Right forelimb (tissue), 1 donor: Measurements from ENCODE around the gene HCFC1.

Source experiments
- DNase-seq: peaks from one replicate; pipeline ENCODE4 v3.0.0-alpha.2; 2018

The HCFC1 gene

DNA sequence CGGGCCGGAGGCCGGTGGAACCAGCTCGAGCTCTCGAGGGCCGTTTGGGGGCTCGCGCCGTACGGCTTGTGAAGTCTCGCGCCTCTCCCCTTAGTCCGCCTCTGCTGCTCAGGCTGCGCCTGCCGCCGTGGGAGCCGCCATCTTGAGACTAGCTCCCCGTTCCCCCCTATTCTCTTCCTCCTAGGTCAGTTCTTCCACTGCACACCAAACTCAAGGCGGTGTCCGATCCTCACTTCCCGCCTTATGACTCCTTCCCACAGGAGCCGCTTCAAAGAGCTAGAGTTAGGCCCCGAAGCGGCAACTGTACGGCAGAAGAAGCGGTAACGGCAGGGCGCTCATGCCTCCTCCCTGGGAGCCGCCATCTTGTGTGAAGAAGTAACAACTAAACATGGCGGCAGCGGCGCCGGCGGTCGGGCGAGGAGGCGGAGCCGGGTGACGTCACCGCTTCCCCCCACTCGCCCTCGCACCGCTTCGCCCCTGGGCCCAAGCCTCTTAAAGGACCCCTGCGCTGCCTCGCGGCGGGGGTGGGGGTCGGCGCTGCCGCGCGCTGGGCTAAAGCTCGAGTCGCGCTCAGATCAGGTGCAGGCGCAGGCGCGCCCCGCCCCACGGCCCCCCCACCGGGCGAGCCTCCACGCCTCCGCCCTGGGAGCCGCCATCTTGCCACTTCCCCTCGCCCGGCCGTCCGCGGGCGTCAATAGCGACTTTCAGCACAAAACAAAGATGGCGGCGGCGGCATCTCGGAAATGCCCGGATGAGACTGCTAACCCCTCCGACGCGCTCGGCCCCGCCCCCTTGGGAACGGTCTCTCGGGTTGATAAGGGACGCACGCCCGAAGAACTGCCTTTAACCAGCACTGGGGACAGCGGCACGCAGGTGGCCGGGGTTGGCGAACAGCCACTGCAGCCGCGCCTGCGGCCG lies at the start of gene HCFC1:
Gene HCFC1 (minus strand): TSS at position 369 of the 918 bp plus-strand sequence. CDS start 978 bp downstream, outside the sequence.
- DNase-seq: peak; percentile 94

DNA sequence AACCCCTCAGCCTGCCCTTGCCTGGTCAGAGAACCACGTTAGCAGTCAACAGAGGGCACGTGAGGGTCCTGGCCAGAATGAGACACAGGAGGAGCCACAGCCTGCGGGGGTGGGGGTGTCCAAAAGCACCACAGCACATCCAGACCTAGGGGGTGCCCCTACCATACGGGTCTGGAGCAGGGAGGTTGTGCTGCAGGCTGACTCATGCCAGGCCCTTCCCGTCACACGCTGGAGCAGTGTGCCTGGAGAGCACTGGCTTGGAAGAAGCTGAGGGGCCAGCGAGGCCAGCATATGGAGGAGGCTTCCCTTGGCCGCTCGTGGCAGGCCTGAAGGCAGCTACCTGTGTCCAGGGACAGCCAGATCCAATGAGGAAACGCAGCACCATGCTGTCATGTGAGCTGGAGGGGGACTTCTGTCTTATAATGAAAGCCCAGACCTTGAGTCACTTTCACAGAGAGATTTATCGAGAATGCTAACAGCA lies 49.6 kb upstream of the HCFC1 start:
- DNase-seq: no peak

DNA sequence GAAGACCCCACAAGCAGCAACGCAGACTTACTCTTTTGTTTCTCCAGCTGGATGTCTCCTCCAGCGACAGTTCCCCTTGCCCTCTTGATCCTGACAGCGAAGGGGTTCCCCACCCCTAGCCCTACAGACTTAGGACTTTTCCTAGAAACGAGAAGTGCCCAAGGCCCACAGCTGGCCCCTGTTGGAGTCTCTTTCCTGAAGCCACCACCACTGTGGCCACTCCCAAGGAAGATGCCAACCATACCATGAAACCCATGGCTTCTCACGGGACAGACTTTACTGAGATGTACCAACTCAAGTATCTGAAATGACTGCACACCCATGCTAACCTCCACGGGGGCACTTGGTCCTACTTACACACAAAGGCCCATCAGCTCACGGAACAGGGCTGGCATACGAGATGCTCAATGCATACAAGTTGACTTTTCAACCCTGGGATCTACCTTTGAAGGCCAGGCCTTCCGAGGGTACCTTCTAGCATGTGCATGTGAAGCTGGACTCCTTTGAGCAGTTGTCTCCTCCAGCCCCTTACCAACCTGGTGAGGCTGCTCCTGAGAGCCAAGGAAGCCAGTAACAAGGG lies 49.0 kb upstream of the HCFC1 start:
- no peak for DNase-seq

DNA sequence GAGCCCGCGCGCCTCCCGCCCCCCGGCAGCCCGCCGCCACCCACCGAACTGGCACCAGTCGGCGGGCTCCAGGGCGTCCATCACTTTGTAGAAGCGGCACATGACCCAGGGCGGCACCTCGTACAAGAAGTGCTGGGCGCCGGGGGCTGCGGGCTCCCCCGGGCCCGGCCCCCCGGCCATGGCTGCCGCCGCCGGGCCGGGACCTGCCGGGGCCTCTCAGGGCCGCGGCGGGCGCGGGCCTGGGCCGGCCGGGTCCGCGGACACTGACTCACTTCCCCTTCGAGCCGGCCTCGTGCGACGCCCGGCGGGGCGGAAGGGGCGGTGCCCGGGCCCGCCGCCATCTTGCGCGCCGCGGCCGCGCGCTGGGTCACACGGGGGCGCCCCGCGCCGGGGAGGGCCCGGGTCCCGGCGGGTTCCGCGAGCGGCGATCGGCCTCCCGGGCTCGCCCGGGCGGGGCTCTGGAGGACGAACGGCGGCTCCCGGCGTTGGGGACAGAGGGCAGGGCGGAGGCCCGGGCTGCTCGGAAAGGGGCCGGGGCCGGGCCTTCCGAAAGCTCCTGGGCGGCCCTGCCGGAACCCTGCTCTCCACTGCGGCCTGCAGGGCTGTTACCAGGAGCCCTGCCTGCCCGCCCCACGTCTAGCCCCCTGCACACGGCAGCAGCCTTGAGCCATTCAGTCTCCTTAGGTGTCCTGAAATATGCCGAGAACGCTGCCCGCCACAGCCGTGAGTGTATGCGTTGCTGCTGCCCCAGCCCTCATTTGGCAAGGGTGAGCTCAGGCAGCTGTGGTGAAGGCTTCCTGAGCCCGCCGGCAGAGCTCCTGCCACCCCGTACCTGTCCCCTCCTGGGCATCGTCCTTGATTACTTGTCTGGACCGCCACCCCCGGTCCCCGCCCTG lies 48.3 kb upstream of the HCFC1 start, which contains the start of gene IRAK1:
Gene IRAK1 (minus strand): TSS at position 270 of the 896 bp plus-strand sequence. CDS start 90 bp downstream, at position 180.
- peak; percentile 73 for DNase-seq

DNA sequence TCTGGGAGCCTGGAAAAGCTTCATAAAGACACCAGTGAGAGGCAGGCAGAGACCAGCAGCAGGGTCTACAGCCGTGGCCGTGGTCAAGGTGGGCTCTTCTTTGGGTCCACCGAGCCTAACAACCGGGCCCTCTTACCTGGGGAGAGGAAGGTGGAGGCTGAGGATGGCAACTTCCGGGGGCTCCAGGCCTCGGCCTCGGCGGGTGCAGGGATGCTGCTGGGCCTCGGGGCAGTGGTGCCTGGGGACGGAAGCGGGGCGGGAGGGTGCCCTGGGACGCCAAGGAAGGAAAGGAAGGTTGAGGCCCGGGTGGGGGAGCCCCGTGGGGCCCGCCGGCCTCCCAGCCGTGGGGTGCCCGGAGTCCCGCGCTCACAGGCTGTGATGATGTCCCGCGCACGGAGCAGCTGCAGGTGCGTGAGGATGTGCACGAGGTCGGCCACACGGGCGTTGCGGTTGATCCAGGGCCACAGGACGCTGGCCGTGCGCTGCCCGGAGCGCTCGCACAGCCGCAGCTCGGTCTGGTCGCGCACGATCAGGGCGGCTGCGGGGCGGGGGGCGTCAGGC lies 47.5 kb upstream of the HCFC1 start:
- DNase-seq: no peak

DNA sequence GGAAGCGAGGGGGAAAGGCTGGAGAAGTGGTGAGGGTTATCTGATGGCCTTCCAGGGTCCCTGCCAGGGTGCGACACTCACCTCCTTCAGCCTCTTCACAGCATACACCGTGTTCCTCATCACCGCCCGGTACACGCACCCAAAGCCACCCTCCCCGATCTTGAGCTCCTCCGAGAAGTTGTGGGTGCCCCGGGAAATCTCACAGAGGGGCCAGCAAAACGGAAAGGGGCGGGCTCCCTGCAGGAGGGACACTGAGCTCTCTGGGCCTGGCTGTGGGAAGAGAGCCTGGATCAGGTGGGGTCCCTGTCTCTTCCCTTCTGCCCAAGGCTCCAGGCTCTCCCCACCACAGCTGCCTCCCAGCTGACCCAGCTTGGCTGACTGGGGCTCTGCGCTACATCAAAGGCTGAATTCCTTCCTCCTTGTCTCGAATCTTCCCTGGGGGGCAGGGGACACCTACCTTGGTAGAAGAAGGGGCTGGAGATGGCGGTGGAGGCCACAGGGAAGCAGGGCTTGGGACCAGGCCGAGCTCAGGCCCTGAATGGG lies 47.0 kb upstream of the HCFC1 start:
- no peak for DNase-seq

DNA sequence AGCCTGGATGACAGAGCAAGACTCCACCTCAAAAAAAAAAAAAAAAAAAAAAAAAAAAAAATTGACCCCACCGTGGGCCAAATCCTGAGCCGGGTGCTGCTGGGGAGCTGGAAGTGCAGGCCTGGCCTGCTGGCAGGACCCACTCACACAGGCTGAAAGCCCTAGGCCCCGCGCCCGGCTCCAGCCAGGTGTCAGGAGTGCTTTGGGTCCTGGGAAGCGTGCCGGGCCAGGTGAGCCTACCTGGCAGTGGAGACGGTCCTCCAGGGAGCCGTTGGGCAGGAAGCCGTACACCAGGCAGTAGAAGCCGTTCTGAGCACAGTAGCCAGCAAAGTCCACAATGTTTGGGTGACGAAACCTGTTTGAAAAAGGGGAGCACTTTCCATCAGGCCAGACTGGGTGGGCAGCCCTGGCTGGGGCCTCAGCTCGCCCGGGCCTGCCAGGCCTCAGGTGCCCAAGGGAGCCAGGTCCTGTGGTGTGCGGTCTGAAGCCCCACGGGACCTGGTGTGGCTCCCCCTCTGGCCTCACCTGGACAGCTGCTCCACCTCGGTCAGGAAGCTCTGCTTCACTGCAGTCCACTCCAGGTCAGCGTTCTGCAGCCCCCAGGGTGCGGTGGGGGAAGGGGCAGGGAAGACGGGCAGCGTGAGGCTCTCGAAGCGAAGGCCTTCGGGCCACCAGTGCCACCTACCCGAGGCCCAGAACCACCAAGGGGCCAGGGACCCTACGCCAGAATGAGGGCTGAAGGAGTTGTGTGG lies 46.3 kb upstream of the HCFC1 start:
- DNase-seq: no peak

DNA sequence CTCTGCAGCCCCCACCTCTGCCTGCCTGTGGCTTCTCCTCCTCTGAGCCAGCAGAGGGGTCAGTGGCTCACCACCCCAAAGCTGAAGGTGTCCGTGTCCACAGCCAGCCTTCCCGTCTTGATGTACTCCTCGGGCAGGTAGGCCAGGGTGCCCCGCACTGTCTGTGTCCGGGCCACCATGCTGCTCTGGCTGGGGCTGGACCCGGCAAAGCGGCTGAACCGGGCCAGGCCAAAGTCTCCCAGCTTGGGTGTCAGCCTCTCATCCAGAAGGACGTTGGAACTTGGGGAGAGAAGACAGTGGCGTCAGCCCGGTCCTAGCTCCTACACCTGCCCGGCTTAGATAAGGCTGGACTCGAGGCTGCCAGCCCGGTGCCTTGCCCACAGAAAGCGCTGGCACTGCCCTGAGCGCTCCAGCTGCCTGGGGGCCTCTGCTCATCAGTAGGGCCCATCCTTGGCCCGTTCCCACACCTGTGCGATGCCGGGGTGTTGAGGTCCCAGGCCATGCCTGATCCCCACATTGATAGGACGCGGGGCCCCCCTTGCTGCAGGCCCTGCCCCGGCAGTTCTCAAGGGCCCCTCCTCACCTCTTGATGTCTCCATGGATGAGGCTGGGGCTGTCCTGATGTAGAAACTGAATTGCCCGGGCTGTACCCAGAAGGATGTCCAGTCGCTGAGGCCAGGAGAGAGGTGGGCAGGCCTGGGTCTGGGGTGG lies 44.9 kb upstream of the HCFC1 start:
- DNase-seq: no peak

DNA sequence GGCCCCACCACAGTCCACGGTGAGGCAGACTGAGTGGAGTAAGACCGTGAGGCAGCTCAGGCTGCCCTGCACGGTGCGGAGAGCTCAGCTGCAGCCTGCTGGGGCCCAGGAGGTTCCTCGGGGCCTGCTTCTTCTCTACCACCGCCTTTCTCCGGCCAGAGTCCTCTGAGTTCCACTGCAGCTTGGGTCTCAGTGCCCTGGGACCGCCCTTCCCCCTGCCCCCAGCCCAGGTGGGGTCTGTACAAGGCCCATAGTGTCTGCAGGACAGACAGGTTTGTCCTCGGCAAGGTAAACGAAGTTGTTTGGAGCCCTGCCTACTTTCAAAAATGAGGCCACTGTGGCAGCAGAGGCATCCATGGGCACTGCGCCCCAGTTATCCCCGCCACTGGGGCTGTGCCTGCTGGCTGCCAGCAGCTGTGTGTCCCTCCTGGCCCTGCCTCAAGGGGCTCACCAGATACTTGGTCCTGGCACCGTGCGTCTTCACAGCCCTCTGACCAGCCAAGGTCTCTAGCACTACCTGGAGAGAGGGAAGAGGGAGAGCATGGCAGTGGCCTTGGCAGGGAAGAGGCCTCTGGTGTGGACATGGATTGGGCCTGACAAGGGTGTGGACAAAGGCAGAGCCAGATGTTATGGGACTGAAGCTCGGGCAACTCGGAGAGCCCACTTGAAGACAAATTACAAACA lies 44.1 kb upstream of the HCFC1 start:
- no peak for DNase-seq

DNA sequence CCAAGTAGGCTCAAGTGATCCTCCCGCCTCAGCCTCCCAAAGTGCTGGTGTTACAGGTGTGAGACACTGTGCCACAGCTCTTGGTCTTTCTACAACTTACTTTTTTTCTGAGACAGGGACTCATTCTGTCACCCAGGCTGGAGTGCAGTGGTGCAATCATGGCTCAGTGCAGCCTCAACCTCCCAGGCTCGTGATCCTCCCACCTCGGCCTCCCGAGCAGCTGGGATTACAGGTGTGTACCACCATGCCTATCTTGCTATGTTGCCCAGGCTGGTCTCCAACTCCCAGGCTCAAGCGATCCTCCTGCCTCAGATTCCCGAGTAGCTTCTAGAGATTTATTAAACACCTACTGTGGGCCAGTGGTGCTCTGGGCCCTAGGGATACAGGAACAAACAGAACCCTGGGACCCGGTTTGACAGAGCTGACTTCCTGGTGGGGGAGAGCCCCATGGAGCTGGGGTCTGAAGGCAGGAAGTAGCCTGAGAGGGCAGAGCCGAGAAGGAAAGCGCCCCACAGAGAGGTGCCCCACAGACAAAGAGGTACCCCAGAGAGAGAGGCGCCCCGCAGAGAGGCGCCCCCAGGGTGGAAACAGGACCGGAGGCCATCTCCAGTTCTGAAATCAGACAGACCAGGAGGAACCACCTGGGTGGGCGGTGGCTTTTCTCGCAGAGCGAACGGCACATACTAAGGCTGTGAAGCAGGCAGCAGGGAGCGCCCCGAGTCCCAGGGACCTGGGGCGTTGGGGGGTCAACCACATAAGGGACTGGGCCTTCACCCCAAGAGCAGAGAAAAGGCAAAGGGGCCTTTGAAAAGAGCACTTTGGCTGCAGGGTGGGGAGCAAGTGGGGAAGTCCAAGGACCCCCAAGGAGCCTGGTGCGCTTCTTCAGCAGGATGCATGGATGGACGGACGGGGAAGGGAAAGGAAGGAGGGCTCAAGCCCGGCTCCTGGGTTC lies 43.1 kb upstream of the HCFC1 start:
- no peak for DNase-seq

DNA sequence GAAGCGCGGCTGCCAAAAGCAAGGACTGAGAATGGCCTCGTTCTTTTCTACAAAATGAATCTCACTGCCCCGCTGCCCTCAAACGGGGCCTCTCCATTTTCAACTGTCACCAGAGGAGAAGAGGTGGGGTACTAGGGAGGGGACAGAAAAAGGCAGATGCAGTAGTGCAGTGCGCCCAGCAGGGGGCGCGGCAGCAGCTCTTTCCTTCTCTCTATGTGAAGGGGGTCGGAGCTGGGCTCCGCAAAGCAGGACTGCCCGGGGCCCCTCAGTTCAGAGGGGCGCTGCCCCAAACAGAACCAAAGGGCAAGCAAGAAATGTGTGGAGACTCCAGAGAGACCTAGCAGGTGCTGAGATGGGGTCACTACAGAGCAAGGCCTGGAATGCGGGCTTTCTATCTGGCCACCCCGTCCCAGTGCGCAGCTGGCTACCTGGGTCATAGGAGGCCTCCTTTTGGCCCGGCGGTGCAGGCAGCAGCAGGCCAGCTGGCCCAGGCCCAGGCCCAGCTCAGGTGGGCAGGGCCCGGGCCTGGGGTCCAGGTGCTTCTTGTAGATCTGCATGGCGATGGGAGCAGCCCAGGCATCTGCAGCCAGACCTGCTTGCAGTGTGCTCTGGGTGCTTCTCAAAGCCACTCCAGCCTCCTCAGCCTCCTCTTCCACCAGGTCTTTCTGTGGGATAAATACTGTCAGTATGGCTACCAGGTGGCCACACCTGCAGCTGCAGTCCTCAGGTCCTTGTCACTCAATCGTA lies 42.2 kb upstream of the HCFC1 start:
- DNase-seq: peak; percentile 70

DNA sequence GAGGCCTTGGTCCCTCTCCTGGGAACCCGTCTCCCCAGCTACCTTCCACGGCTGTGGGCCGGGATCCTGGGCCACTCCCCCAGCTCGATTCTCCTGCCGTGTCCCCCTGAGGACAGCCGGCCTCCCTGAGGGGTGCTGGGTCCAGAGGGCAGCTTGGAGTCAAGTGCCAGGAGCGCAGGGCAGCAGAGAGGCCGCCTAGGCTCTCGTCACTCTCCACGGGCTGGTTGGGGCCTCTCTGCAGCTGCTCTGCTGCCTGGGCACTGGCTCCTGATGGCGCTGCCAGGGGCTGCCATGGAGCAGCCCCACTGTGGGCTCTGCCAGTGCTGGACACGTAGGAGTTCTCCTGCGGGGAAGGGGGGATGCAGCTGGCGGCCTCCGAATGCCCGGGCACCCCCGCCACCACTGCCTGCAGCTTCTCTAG lies 41.4 kb upstream of the HCFC1 start:
- DNase-seq: no peak

DNA sequence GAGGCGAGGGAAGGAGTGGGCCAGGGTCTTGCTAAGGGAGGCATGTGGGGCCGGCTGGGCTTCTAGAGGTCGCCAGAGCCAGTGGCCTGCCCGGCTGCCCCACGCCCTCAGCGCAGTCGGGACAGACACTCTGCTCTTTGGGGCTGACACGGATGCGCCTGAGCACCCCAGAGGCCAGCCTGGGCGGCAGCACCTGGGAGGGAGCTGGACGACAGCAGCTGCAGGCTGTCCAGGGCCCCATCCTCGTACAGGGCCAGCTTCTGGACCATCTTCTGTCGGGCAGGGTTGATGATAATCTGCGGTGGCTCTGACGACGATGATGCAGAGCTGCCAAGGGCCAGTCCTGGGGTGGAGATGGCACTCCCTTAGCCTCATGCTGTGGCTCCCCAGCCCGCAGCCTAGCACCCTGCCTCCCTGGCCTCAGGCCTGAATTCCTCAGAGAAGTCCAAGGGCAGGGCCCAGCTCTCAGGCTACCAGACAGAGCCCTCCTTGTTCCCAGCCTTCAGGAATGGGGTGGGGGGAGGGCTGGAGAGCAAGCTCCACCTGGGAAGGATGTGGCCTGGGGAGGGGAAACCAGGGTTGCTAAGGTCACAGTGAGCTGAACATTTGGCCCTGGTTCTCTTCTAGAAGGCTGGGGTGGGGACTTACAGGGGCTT lies 40.8 kb upstream of the HCFC1 start:
- DNase-seq: peak; percentile 56

DNA sequence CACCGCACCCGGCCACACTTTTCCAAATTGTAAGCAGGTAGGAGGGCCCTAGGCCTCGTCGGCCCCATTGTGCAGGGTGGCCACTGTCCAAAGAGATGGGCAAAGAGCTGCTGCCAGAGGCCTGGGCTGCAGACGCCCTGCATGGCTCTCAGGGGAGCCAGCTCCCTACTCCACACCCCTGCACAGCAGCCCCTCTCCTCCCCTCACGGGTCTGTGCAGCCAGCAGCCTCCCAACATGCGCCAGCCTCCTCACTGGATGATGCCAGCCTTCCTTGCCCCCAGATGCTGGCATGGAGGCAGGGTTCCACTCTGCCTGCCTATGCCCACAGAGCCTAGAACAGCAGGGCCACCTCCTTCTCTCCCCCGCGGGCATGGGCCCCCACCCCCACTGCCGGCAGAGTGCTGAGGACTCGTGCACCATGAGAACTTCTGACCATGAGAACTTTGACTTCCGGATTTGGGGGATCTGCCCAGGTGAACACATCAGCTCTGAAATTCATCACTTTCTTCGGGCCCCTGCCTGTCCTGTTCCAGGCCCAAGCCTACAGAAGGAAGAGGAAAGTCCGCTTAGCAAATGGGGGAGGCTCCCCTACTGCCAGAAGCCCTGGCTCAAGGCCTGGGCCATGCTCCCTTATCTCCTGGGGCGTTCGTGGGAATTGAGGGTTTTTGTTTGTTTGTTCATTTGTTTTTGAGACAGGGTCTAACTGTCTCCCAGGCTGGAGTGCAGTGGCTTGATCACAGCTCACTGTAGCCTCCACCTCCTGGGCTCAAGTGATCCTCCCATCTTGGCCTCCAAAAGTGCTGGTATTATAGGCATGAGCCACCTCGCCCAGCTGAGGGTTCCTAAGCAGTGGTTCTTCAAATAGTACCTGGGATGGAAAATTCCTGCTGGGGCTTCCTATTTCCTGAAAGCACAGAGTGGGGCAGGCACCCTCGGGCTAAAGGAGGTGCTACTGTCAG lies 40.0 kb upstream of the HCFC1 start:
- DNase-seq: no peak

DNA sequence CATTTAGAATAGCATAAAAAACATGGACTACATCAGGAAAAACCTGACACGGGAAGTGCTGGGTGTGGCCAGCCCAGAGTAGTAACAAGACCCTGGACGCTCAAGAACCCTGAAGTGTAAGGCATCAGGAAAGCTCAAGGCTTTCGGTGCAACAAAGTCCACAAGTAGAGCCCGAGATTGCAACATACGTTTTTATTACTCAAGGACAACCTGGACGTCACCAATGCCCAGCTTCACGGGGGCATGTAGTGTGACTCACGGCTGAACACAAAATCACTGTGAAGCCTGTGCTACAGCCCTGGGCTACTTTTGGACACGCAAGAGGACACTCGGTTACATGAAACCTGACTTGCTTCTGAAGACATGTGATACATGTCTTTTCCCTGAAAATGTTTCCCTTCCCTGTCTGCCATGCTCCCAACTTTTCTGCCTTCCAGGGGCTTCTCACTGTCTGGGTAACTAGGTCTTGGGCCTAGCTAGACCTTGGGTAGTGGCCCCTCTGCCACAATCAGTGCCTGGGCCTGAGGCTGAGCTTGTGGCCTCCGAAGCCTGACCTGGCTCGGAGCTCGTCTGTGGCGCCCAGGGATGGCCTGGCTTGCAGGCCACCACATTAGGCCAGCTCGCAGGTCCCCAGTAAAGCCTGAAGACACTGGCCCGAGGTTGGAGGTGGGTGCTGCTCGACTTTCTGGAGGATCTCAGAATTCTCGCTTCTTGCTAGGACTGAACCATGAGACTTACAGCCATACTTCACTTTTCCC lies 38.9 kb upstream of the HCFC1 start:
- no peak for DNase-seq

DNA sequence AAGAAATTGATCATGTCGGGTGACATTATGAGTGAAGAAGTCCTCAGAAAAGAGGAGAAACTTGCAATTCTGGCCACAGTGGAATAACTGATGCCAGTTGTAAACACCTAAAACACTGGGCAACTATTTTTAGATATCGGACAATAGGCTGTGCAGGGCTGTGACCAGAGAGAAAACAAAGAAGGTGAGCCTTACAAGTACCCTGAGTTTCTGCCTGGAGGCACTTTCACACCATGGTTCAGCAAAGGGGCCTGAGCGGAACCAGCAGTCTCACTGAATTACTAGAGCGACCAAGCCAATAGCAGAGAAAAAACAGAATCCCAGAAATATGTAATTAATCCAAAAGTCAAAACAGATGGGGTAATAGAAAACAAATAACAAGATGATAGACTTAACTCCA lies 36.9 kb upstream of the HCFC1 start:
- no peak for DNase-seq
